Measurements from ENCODE around the gene OXT. TPM values are rescaled to one million over a fixed set of nuclear protein-coding genes. Genes with fewer than 3 reads are reported as not detected.
"Not testable (repeated sequence)": the region's sequence is repeated elsewhere in the genome, so short reads cannot be mapped to it uniquely, and the experiment has no call there.

The OXT gene
- polyA plus RNA-seq, 1 donor, result 5.2 TPM

DNA sequence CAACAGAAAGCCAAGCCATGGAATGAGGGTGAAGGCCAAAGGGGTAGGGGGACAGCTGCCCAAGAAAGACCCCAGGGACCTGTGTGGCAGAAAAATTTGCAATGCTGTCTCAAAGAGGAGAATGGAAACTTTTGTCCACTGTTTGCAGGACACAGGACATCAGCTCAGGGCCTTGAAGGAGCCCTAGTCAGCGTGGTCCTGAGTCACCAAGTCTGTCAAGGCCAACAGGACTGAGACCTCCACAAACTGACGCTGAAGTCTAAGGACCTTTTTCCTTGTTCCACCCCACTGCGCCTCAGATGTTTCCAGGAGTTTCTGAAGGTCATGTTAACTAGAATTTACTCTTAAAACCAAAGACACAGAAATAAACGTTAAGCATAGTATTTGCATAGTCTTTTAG, 44.9 kb downstream of the OXT start:
- H3K27ac ChIP-seq (ENCODE audit: low read length), result no peak overlapping the region

GRCh38 chr20:3117839-3118379, 46.5 kb downstream of the OXT start:
- not testable (repeated sequence) for H3K4me3 ChIP-seq (ENCODE audit: low read length); H3K9me3 ChIP-seq (ENCODE audit: control insufficient read depth, low read depth, low read length); H3K27ac ChIP-seq (ENCODE audit: low read length); H3K4me1 ChIP-seq (ENCODE audit: control insufficient read depth, insufficient read depth, low read length); H3K27me3 ChIP-seq (ENCODE audit: control insufficient read depth, insufficient read depth, low read length)
- H3K36me3 ChIP-seq (ENCODE audit: control insufficient read depth, insufficient read depth, low read length), result peaks cover 46% of the 10 kb centered on the region
- 45% methylated on average over 2 of the region's 14 CpGs for WGBS (ENCODE audit: insufficient coverage, low lambda C conversion rate)
- DNase-seq, result peak; percentile 28 to 48

More for the DNA sequence above, 44.9 kb downstream of the OXT start:
- H3K9me3 ChIP-seq (ENCODE audit: control insufficient read depth, low read depth, low read length), result no peaks in the 10 kb centered on the region
- no peaks in the 10 kb centered on the region for H3K27me3 ChIP-seq (ENCODE audit: control insufficient read depth, insufficient read depth, low read length)
- DNase-seq, result no peak
- WGBS (ENCODE audit: insufficient coverage, low lambda C conversion rate), result no CpG with 5 or more reads among the region's 4 CpGs
- peaks cover 34% of the 10 kb centered on the region for H3K36me3 ChIP-seq (ENCODE audit: control insufficient read depth, insufficient read depth, low read length)
- H3K4me3 ChIP-seq (ENCODE audit: low read length), result no peak overlapping the region
- no peaks in the 10 kb centered on the region for H3K4me1 ChIP-seq (ENCODE audit: control insufficient read depth, insufficient read depth, low read length)

- peaks cover 2% of the 10 kb centered on the region for H3K9me3 ChIP-seq (ENCODE audit: control insufficient read depth, low read depth, low read length)
- DNase-seq, result no peak
- H3K4me1 ChIP-seq (ENCODE audit: control insufficient read depth, insufficient read depth, low read length), result no peaks in the 10 kb centered on the region
- H3K36me3 ChIP-seq (ENCODE audit: control insufficient read depth, insufficient read depth, low read length), result peaks cover 44% of the 10 kb centered on the region
- H3K27me3 ChIP-seq (ENCODE audit: control insufficient read depth, insufficient read depth, low read length), result no peaks in the 10 kb centered on the region
- H3K27ac ChIP-seq (ENCODE audit: low read length), result no peak overlapping the region
- H3K4me3 ChIP-seq (ENCODE audit: low read length), result no peak overlapping the region
- WGBS (ENCODE audit: insufficient coverage, low lambda C conversion rate), result no CpG with 5 or more reads among the region's 5 CpGs
Observed at GRCh38 chr20:3119044-3119443, 47.6 kb downstream of the OXT start.

DNA sequence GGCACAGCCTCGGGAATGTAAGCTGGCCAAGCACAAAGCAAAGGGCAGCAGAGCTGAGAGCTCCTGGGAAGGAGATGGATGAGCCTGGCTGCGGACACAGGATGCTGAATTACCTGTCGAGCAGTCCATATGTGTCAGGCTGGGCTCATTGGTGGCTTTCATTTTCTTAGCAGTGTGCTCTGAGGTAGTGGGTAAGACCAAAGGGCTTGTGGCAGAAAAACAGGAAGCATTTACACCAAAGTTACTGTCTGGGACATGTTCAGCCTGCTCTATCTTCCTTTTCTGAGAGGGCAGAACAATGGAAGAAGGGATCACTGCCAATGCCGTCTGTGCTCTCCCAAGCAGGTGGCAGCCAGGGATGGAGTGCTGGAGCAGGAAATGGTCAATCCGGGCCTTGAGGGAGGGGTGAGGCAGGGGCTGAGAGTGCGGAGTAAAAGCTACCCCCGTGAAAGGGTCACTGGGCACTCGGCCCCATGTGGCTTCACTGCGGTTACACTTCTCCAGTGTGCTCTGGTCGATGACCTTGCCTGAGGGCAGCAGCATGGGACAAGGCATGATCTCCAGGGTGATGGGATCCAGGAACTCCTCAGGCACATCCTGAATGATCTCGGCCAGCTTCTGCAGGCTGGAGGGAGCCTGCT, 50.0 kb downstream of the OXT start:
- H3K9me3 ChIP-seq (ENCODE audit: control insufficient read depth, low read depth, low read length), result peaks cover 21% of the 10 kb centered on the region
- H3K27ac ChIP-seq (ENCODE audit: low read length), result no peak overlapping the region
- H3K4me1 ChIP-seq (ENCODE audit: control insufficient read depth, insufficient read depth, low read length), result no peaks in the 10 kb centered on the region
- no peak for DNase-seq
- H3K36me3 ChIP-seq (ENCODE audit: control insufficient read depth, insufficient read depth, low read length), result peaks cover 33% of the 10 kb centered on the region
- no peaks in the 10 kb centered on the region for H3K27me3 ChIP-seq (ENCODE audit: control insufficient read depth, insufficient read depth, low read length)
- H3K4me3 ChIP-seq (ENCODE audit: low read length), result no peak overlapping the region
- WGBS (ENCODE audit: insufficient coverage, low lambda C conversion rate), result no CpG with 5 or more reads among the region's 11 CpGs

Other genes starting within 250 kb of the OXT start
- gene PCED1A, start 231.0 kb upstream of the OXT start, polyA plus RNA-seq, result 43.4 TPM
- 33.5 TPM for gene VPS16, start 230.9 kb upstream of the OXT start, polyA plus RNA-seq
- 52.7 TPM for gene PTPRA, start 198.1 kb upstream of the OXT start, polyA plus RNA-seq
- 1.2 TPM for gene GNRH2, start 28.0 kb upstream of the OXT start, polyA plus RNA-seq
- 60.8 TPM for gene MRPS26, start 25.6 kb upstream of the OXT start, polyA plus RNA-seq
- 0.49 TPM for gene AVP, start 13.1 kb downstream of the OXT start, polyA plus RNA-seq
- gene FASTKD5, start 88.2 kb downstream of the OXT start, polyA plus RNA-seq, result 16.4 TPM
- 5.5 TPM for gene UBOX5, start 88.2 kb downstream of the OXT start, polyA plus RNA-seq
- gene LZTS3, start 101.9 kb downstream of the OXT start, polyA plus RNA-seq, result 17.1 TPM
- gene DDRGK1, start 133.1 kb downstream of the OXT start, polyA plus RNA-seq, result 77.0 TPM
- 64.6 TPM for gene ITPA, start 137.9 kb downstream of the OXT start, polyA plus RNA-seq
- gene SLC4A11, start 167.6 kb downstream of the OXT start, polyA plus RNA-seq, result 0.36 TPM